ENCODE measurements around the gene DCAF5.

Gene DCAF5

GRCh38 chr14:69142101-69142500 lies 10.8 kb downstream of the DCAF5 start:
- no peak for DNase-seq

- DNase-seq, result no peak
These were observed 11.4 kb downstream of the DCAF5 start for GRCh38 chr14:69141550-69141949.

GRCh38 chr14:69139743-69140142 lies 13.2 kb downstream of the DCAF5 start:
- DNase-seq, result no peak

- DNase-seq, result no peak
These were observed 14.9 kb downstream of the DCAF5 start for GRCh38 chr14:69137843-69138535.

GRCh38 chr14:69137416-69137815 lies 15.5 kb downstream of the DCAF5 start:
- DNase-seq, result no peak

GRCh38 chr14:69135133-69135532 lies 17.8 kb downstream of the DCAF5 start:
- DNase-seq, result no peak

GRCh38 chr14:69133206-69134125 lies 19.5 kb downstream of the DCAF5 start:
- no peak for DNase-seq

GRCh38 chr14:69132513-69133181 lies 20.3 kb downstream of the DCAF5 start:
- DNase-seq, result no peak

- DNase-seq, result no peak
These were observed 21.7 kb downstream of the DCAF5 start for GRCh38 chr14:69131176-69131575.

- peak in 1 of 2 experiments; percentile 37 for DNase-seq
These were observed 23.5 kb downstream of the DCAF5 start for GRCh38 chr14:69129264-69129880.

- DNase-seq, result no peak
These were observed 34.6 kb downstream of the DCAF5 start for GRCh38 chr14:69118305-69118704.

GRCh38 chr14:69117020-69117767 lies 35.7 kb downstream of the DCAF5 start:
- DNase-seq, result no peak

- no peak for DNase-seq
These were observed 37.3 kb downstream of the DCAF5 start for GRCh38 chr14:69115407-69116185.

GRCh38 chr14:69114763-69115162 lies 38.2 kb downstream of the DCAF5 start:
- DNase-seq, result no peak

GRCh38 chr14:69108358-69108757 lies 44.6 kb downstream of the DCAF5 start:
- no peak for DNase-seq

- DNase-seq, result peak in 1 of 2 experiments; percentile 13
These were observed 45.4 kb downstream of the DCAF5 start for GRCh38 chr14:69107407-69108003.

- no peak for DNase-seq
These were observed 46.5 kb downstream of the DCAF5 start for GRCh38 chr14:69106451-69106850.

- no peak for DNase-seq
These were observed 47.6 kb downstream of the DCAF5 start for GRCh38 chr14:69105326-69105725.

- no peak for DNase-seq
These were observed 51.5 kb downstream of the DCAF5 start for GRCh38 chr14:69101331-69101826.

GRCh38 chr14:69097974-69098373 lies 54.9 kb downstream of the DCAF5 start:
- no peak for DNase-seq
